ENCODE measurements around the gene NHERF2. TPM values are rescaled to one million over a fixed set of nuclear protein-coding genes. Genes with fewer than 3 reads are reported as not detected.

NHERF2 gene
- total and polyA plus RNA-seq, 9 of the 15 experiments (the other 6 are each of a cell fraction or from before 2014, with no cell fraction given): 0.15 to 42.0 (median 12.5) TPM

- intact Hi-C loops (cut with micrococcal nuclease): no loop called here
- ATAC-seq (peak; percentile 1; the same call in 1 of the 3 replicates), DNase-seq (ENCODE audit: extremely low read depth in 1 of 4, low spot score in 3 of 4) (no peak), FAIRE-seq (no peak)
- Histone ChIP-seq H3K79me2 (ENCODE audit: control insufficient read depth, insufficient read depth, low read length) (peaks cover 31% of the 10 kb centered on the region), H3K9me1 (ENCODE audit: control insufficient read depth, insufficient read depth, low read length) (no peaks in the 10 kb centered on the region), H3K27me3 (ENCODE audit: control insufficient read depth in 2 of 2, insufficient read depth in 2 of 2, low read length in 2 of 2) (no peaks in the 10 kb centered on the region), H3K4me3 (no peak overlapping the region), H4K20me1 (replicated peaks; ENCODE audit: control insufficient read depth, insufficient read depth, low read length) (no peaks in the 10 kb centered on the region; the same call in 1 of the 2 replicates), H3K9ac (ENCODE audit: insufficient read depth in 1 of 2, low read depth in 2 of 2, low read length in 2 of 2) (peak overlapping the region; percentile 41 to 89), H3K4me1 (replicated peaks in 1 of 2; ENCODE audit: control insufficient read depth in 2 of 2, insufficient read depth in 2 of 2, low read length in 2 of 2) (peaks cover 29 to 59% of the 10 kb centered on the region in 2 experiments), H3K27ac (ENCODE audit: extremely low read depth, low read depth, low read length) (peak overlapping the region; percentile 78), H3K36me3 (ENCODE audit: control insufficient read depth, insufficient read depth, low read length) (peaks cover 22% of the 10 kb centered on the region; the same call in 1 of the 3 replicates), H2AFZ (ENCODE audit: low read depth, low read length) (peak overlapping the region; percentile 95), H3K4me2 (ENCODE audit: insufficient read depth, low read length) (peak overlapping the region; percentile 69), H3K9me3 (replicated peaks; ENCODE audit: control insufficient read depth, insufficient read depth, low read depth, low read length) (no peaks in the 10 kb centered on the region)
- ChIA-PET POLR2A (interaction anchor here (0.5 to 5.5 kb wide), 3 partner anchors 14 to 26 kb away, joined by 3 to 50 read pairs (median 4); partner anchors contain the start of genes RNF151 and RPS2), CTCF (ENCODE audit: low intra/inter-chr PET ratio) (no interaction called here)
- WGBS (ENCODE audit: insufficient coverage, low coverage, missing lambda C conversion rate): 50% methylated on average over 16 of the region's 22 CpGs
- in situ Hi-C loops (cut with MboI): no loop called here
- BruUV-seq (replicated peaks): TSS peak; percentile 90
- TF ChIP-seq CEBPZ (IDR thresholded peaks at IDR 0.05; ENCODE audit: borderline replicate concordance, low read depth, low read length) (no peak), BCOR (IDR thresholded peaks at IDR 0.05) (peak; percentile 74), ATF1 (CRISPR knock-in tag; IDR thresholded peaks at IDR 0.05) (no peak), ATF1 (tag; IDR thresholded peaks at IDR 0.05) (peak; percentile 50; the same call in 1 of the 2 replicates), HMGXB4 (CRISPR knock-in tag; IDR thresholded peaks at IDR 0.05) (0 out of 2 replicates have a peak, but pooled peaks have one; percentile 18), NR2C2 (CRISPR knock-in tag; IDR thresholded peaks at IDR 0.05) (0 out of 2 replicates have a peak, but pooled peaks have one; percentile 62), NR2C2 (tag; IDR thresholded peaks at IDR 0.05) (no peak), CREB3 (tag; conservative IDR thresholded peaks at IDR 0.05; ENCODE audit: low read depth) (0 out of 2 replicates have a peak, but pooled peaks have one; percentile 26), ZBTB1 (CRISPR knock-in tag; IDR thresholded peaks at IDR 0.05; ENCODE audit: borderline replicate concordance, low read depth) (0 out of 2 replicates have a peak, but pooled peaks have one; percentile 16), ZNF277 (CRISPR knock-in tag; IDR thresholded peaks at IDR 0.05; ENCODE audit: borderline replicate concordance) (0 out of 2 replicates have a peak, but pooled peaks have one; percentile 23), EZH2 (IDR thresholded peaks at IDR 0.05; ENCODE audit: borderline replicate concordance, low read depth, low read length) (no peak), ZBTB7A (IDR thresholded peaks at IDR 0.05; ENCODE audit: borderline replicate concordance, control insufficient read depth, low read depth, low read length) (no peak), CBX2 (IDR thresholded peaks at IDR 0.05; ENCODE audit: insufficient read depth, low read length, poor library complexity, severe bottlenecking) (no peak), ZNF766 (CRISPR knock-in tag; conservative IDR thresholded peaks at IDR 0.05) (no peak), ZNF12 (CRISPR knock-in tag; IDR thresholded peaks at IDR 0.05) (0 out of 2 replicates have a peak, but pooled peaks have one; percentile 26)
Measured at GRCh38 chr16:1991588-1991947, 35.1 kb upstream of the NHERF2 start.

All from K562 (cell line).